ENCODE results near the gene FAM8A1.

GRCh38 chr6:17635568-17635967 is 35.5 kb downstream of the FAM8A1 start:
- TF ChIP-seq CTCF (IDR thresholded peaks at IDR 0.05) (no peak), POLR2A (IDR thresholded peaks at IDR 0.05) (no peak)
